Neural progenitor cell (in vitro differentiated cells): Measurements from ENCODE around the gene CACNA1E. TPM values are rescaled to one million over a fixed set of nuclear protein-coding genes. Genes with fewer than 3 reads are reported as not detected.

ENCODE experiments used
- DNase-seq: peaks from one replicate; pipeline ENCODE4 v3.0.0-alpha.2; 2016; ENCODE audit warnings: low spot score
- H2AFZ ChIP-seq: fragments of 200-600 bp; sonication (generic); replicated peaks from 2 replicates; pipeline ENCODE4 v1.6.1; 2016; ENCODE audit warnings: antibody characterized with exemption
- H3F3A ChIP-seq: fragments of 200-600 bp; sonication (generic); 2 replicates; pipeline ENCODE4 v1.6.1; 2016; ENCODE audit warnings: antibody characterized with exemption, low read depth
- H3K27ac ChIP-seq: fragments of 200-600 bp; sonication (generic); 2 replicates; pipeline ENCODE4 v1.5.1; 2016; ENCODE audit warnings: mild to moderate bottlenecking
- H3K27me3 ChIP-seq: fragments of 200-600 bp; sonication (generic); 2 replicates; pipeline ENCODE4 v1.6.1; 2016; ENCODE audit warnings: mild to moderate bottlenecking, moderate library complexity
- H3K36me3 ChIP-seq: fragments of 200-600 bp; sonication (generic); 2 replicates; pipeline ENCODE4 v1.5.1; 2016
- H3K4me1 ChIP-seq: fragments of 200-600 bp; sonication (generic); 2 replicates; pipeline ENCODE4 v1.6.1; 2016; ENCODE audit warnings: mixed run types
- H3K4me2 ChIP-seq: fragments of 200-600 bp; sonication (generic); 2 replicates; pipeline ENCODE4 v1.6.1; 2016
- H3K4me3 ChIP-seq: fragments of 200-600 bp; sonication (generic); 2 replicates; pipeline ENCODE4 v1.5.1; 2016
- H3K79me2 ChIP-seq: fragments of 200-600 bp; sonication (generic); 2 replicates; pipeline ENCODE4 v1.6.1; 2016; ENCODE audit warnings: low read depth
- H3K9ac ChIP-seq: fragments of 200-600 bp; sonication (generic); 2 replicates; pipeline ENCODE4 v1.6.1; 2016
- H3K9me3 ChIP-seq: fragments of 200-600 bp; sonication (generic); 2 replicates; pipeline ENCODE4 v1.5.1; 2016; ENCODE audit warnings: low read depth
- H4K20me1 ChIP-seq: fragments of 200-600 bp; sonication (generic); 2 replicates; pipeline ENCODE4 v1.6.1; 2016; ENCODE audit warnings: low read depth
- H3K27ac Mint-ChIP-seq: 3 replicates; pipeline ENCODE4 v1.8.0; 2021; ENCODE audit warnings: mixed read lengths
- H3K27me3 Mint-ChIP-seq: 2 replicates; pipeline ENCODE4 v1.8.0; 2022; ENCODE audit warnings: low read depth, mild to moderate bottlenecking, inconsistent platforms, moderate library complexity, mixed read lengths; ENCODE audit not compliant: insufficient read depth
- H3K36me3 Mint-ChIP-seq: 3 replicates; pipeline ENCODE4 v1.8.0; 2021; ENCODE audit warnings: mixed read lengths
- H3K4me1 Mint-ChIP-seq: 3 replicates; pipeline ENCODE4 v1.8.0; 2021; ENCODE audit warnings: mixed read lengths
- H3K4me3 Mint-ChIP-seq: 3 replicates; pipeline ENCODE4 v1.8.0; 2021; ENCODE audit warnings: mild to moderate bottlenecking, moderate library complexity, mixed read lengths
- H3K9me3 Mint-ChIP-seq: 3 replicates; pipeline ENCODE4 v1.8.0; 2020; ENCODE audit warnings: mixed read lengths
- EZH2 ChIP-seq: fragments of 200-600 bp; sonication (generic); IDR thresholded peaks from 2 replicates; pipeline ENCODE4 v1.6.1; 2017; ENCODE audit warnings: antibody characterized with exemption, mild to moderate bottlenecking, moderate library complexity
- EZH2phosphoT487 ChIP-seq: fragments of 200-600 bp; sonication (generic); IDR thresholded peaks from 2 replicates; pipeline ENCODE4 v1.6.1; 2017; ENCODE audit warnings: antibody characterized with exemption
- total RNA-seq: library from RNA; depleted of rRNA; stranded (reverse); fragments of >200 nt; gene quantifications from 2 replicates; pipeline ENCODE4 v1.2.3, GENCODE V29; 2015; ENCODE audit warnings: low replicate concordance
- TF ChIP-seq, protein P1 (sequence below): fragments of 200-600 bp; sonication (generic); IDR thresholded peaks from 2 replicates; pipeline ENCODE4 v1.5.1; 2017; ENCODE audit warnings: antibody characterized with exemption, mild to moderate bottlenecking

CACNA1E gene
- total RNA-seq, 1 donor from 2014 or later, result 2.1 TPM

- Histone ChIP-seq H3K79me2 (no peaks in the 10 kb centered on the region), H3K27ac (no peak overlapping the region), H2AFZ (no peak overlapping the region), H3K4me2 (no peak overlapping the region), H3K4me3 (no peak overlapping the region), H3K9ac (no peak overlapping the region), H3K4me1 (no peaks in the 10 kb centered on the region), H3K36me3 (no peaks in the 10 kb centered on the region), H3F3A (no peaks in the 10 kb centered on the region), H3K9me3 (no peaks in the 10 kb centered on the region), H4K20me1 (no peaks in the 10 kb centered on the region), H3K27me3 (no peaks in the 10 kb centered on the region)
- H3K27me3 Mint-ChIP-seq, result peaks cover 6% of the 10 kb centered on the region
- no peak for TF ChIP-seq EZH2
- no peak for TF ChIP-seq EZH2phosphoT487
- TF ChIP-seq, protein P1, sequence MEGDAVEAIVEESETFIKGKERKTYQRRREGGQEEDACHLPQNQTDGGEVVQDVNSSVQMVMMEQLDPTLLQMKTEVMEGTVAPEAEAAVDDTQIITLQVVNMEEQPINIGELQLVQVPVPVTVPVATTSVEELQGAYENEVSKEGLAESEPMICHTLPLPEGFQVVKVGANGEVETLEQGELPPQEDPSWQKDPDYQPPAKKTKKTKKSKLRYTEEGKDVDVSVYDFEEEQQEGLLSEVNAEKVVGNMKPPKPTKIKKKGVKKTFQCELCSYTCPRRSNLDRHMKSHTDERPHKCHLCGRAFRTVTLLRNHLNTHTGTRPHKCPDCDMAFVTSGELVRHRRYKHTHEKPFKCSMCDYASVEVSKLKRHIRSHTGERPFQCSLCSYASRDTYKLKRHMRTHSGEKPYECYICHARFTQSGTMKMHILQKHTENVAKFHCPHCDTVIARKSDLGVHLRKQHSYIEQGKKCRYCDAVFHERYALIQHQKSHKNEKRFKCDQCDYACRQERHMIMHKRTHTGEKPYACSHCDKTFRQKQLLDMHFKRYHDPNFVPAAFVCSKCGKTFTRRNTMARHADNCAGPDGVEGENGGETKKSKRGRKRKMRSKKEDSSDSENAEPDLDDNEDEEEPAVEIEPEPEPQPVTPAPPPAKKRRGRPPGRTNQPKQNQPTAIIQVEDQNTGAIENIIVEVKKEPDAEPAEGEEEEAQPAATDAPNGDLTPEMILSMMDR, result no peak
- H3K4me1 Mint-ChIP-seq, result peaks cover 8% of the 10 kb centered on the region
- H3K27ac Mint-ChIP-seq, result no peak overlapping the region
- H3K9me3 Mint-ChIP-seq, result no peaks in the 10 kb centered on the region
- DNase-seq, result no peak
- no peak overlapping the region for H3K4me3 Mint-ChIP-seq
- H3K36me3 Mint-ChIP-seq, result no peaks in the 10 kb centered on the region
Observed at GRCh38 chr1:181816608-181817007, 333.3 kb downstream of the CACNA1E start.

GRCh38 chr1:181817091-181817490, 333.8 kb downstream of the CACNA1E start:
- H3K4me1 Mint-ChIP-seq, result peaks cover 4% of the 10 kb centered on the region
- Histone ChIP-seq H3K36me3 (no peaks in the 10 kb centered on the region), H3K4me3 (no peak overlapping the region), H3K9ac (no peak overlapping the region), H3K79me2 (no peaks in the 10 kb centered on the region), H3K27me3 (no peaks in the 10 kb centered on the region), H3K27ac (no peak overlapping the region), H3F3A (no peaks in the 10 kb centered on the region), H3K4me2 (no peak overlapping the region), H3K9me3 (no peaks in the 10 kb centered on the region), H2AFZ (no peak overlapping the region), H4K20me1 (no peaks in the 10 kb centered on the region), H3K4me1 (no peaks in the 10 kb centered on the region)
- H3K9me3 Mint-ChIP-seq, result no peaks in the 10 kb centered on the region
- no peak overlapping the region for H3K4me3 Mint-ChIP-seq
- H3K36me3 Mint-ChIP-seq, result no peaks in the 10 kb centered on the region
- TF ChIP-seq, protein P1, result no peak
- TF ChIP-seq EZH2phosphoT487 (no peak), EZH2 (no peak)
- no peak for DNase-seq
- peaks cover 6% of the 10 kb centered on the region for H3K27me3 Mint-ChIP-seq
- no peak overlapping the region for H3K27ac Mint-ChIP-seq

DNA sequence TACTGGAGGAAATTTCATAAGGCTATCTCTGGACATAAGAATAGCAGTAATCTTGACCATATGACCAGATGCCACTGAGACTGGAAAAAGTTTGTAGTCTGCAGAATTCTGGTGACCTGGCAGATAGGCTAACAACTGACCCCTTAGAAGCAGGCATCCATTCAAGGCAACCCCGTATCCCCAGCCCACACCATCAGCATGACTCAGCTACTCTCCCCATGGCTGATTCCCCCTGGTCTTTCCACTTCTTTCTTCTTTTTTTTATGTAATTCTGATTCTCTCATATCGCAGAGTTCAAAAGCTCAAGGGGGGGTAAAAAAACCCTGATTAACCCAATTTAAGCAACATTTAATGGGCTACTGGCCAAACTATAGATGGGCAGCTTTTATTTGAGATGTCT, 335.1 kb downstream of the CACNA1E start:
- H3K27ac Mint-ChIP-seq, result no peak overlapping the region
- H3K36me3 Mint-ChIP-seq, result no peaks in the 10 kb centered on the region

More for the DNA sequence above, 335.1 kb downstream of the CACNA1E start:
- no peaks in the 10 kb centered on the region for H3K9me3 Mint-ChIP-seq
- no peaks in the 10 kb centered on the region for H3K27me3 ChIP-seq
- DNase-seq, result no peak
- H3K4me2 ChIP-seq, result no peak overlapping the region
- no peaks in the 10 kb centered on the region for H3K4me1 Mint-ChIP-seq
- H3K9me3 ChIP-seq, result no peaks in the 10 kb centered on the region
- H3K36me3 ChIP-seq, result no peaks in the 10 kb centered on the region
- no peak overlapping the region for H3K9ac ChIP-seq
- no peak overlapping the region for H3K4me3 ChIP-seq
- no peaks in the 10 kb centered on the region for H4K20me1 ChIP-seq
- no peak overlapping the region for H3K27ac ChIP-seq
- H3F3A ChIP-seq, result no peaks in the 10 kb centered on the region
- no peak overlapping the region for H2AFZ ChIP-seq
- TF ChIP-seq, protein P1, result no peak
- TF ChIP-seq EZH2phosphoT487, result no peak
- no peak for TF ChIP-seq EZH2
- H3K27me3 Mint-ChIP-seq, result peaks cover 3% of the 10 kb centered on the region
- H3K4me3 Mint-ChIP-seq, result no peak overlapping the region
- no peaks in the 10 kb centered on the region for H3K79me2 ChIP-seq
- no peaks in the 10 kb centered on the region for H3K4me1 ChIP-seq
